B cell (primary cell): ENCODE data around the gene POFUT2. TPM values are rescaled to one million over a fixed set of nuclear protein-coding genes. Genes with fewer than 3 reads are reported as not detected.

Experiments
- ATAC-seq: fragments of 200-7000 bp; cut with Tn5 transposase; one replicate; pipeline ENCODE4 v1.10.0; 2021; ENCODE audit warnings: low read depth, mild to moderate bottlenecking, moderate number of reproducible peaks, moderate library complexity
- CTCF ChIA-PET: fragments of 350-600 bp; sonication (Branson Sonifier 250); formaldehyde crosslinking; loops from one replicate; lab custom pipeline; 2021; ENCODE audit warnings: antibody characterized with exemption, inconsistent platforms; lab: Charles Lee
- POLR2A ChIA-PET: fragments of 350-600 bp; sonication (Branson Sonifier 250); formaldehyde crosslinking; loops from one replicate; lab custom pipeline; 2021; ENCODE audit warnings: antibody characterized with exemption; lab: Charles Lee
- DNase-seq: peaks from one replicate; pipeline ENCODE4 v3.0.0; 2013
- H2AFZ ChIP-seq: 2 replicates; pipeline ENCODE4 v1.6.1; 2012; ENCODE audit warnings: mild to moderate bottlenecking, low read depth, low read length; ENCODE audit not compliant: insufficient read depth, poor library complexity, severe bottlenecking
- H3K27ac ChIP-seq, 2 donors: 1 replicate in 1 of 2; 2 replicates in 1 of 2; pipeline ENCODE4 v1.5.1; 2012 to 2013; ENCODE audit warnings: low read length in 2 of 2, mild to moderate bottlenecking in 2 of 2, moderate library complexity in 1 of 2
- H3K27me3 ChIP-seq, 4 experiments: fragments of 200-600 bp in 1 of 4; sonication (generic) in 1 of 4; replicated peaks in 1 of 4; 1 replicate in 2 of 4; 2 replicates in 2 of 4; pipeline versions ENCODE4 v1.6.1 to v1.7.0; 2013 to 2016; ENCODE audit warnings: low read length in 3 of 4, mild to moderate bottlenecking in 2 of 4, mixed read lengths in 1 of 4, moderate library complexity in 1 of 4; ENCODE audit not compliant: insufficient read depth in 4 of 4, control insufficient read depth in 3 of 4; ENCODE audit errors: control extremely low read depth in 1 of 4
- H3K36me3 ChIP-seq, 2 experiments: replicated peaks in 1 of 2; 1 replicate in 1 of 2; 2 replicates in 1 of 2; pipeline versions ENCODE4 v1.6.1 to v1.7.1; 2013; ENCODE audit warnings: low read length in 1 of 2; ENCODE audit not compliant: insufficient read depth in 2 of 2, control insufficient read depth in 1 of 2; ENCODE audit errors: control extremely low read depth in 1 of 2, extremely low read depth in 1 of 2
- H3K4me1 ChIP-seq, 2 donors: fragments of 200-600 bp in 1 of 2; sonication (generic) in 1 of 2; 1 replicate in 1 of 2; 2 replicates in 1 of 2; pipeline versions ENCODE4 v1.5.1 to v1.6.1; 2013 to 2017; ENCODE audit warnings: low read length in 2 of 2; ENCODE audit not compliant: control insufficient read depth in 2 of 2, insufficient read depth in 2 of 2
- H3K4me2 ChIP-seq: replicated peaks from 2 replicates; pipeline ENCODE3; 2012; ENCODE audit warnings: mild to moderate bottlenecking, low read depth, low read length; ENCODE audit not compliant: poor library complexity, severe bottlenecking
- H3K4me3 ChIP-seq, 5 experiments: fragments of 200-600 bp in 1 of 5; sonication (generic) in 1 of 5; 1 replicate in 3 of 5; 2 replicates in 2 of 5; pipeline versions ENCODE4 v1.5.1 to v1.7.0; 2011 to 2016; ENCODE audit warnings: low read length in 4 of 5, mild to moderate bottlenecking in 4 of 5, low read depth in 2 of 5, control low read depth in 1 of 5, moderate library complexity in 1 of 5; ENCODE audit not compliant: insufficient read depth in 1 of 5; ENCODE audit errors: control extremely low read depth in 1 of 5, extremely low read depth in 1 of 5
- H3K79me2 ChIP-seq: fragments of 200-600 bp; sonication (generic); one replicate; pipeline ENCODE4 v1.6.0; 2016; ENCODE audit warnings: low read length; ENCODE audit not compliant: control insufficient read depth, insufficient read depth
- H3K9ac ChIP-seq: fragments of 200-600 bp; sonication (generic); 2 replicates; pipeline ENCODE4 v1.6.1; 2017; ENCODE audit warnings: mild to moderate bottlenecking, low read length, moderate library complexity
- H3K9me3 ChIP-seq, 3 donors: one replicate each; pipeline versions ENCODE4 v1.6.1 to v1.7.1; 2013; ENCODE audit warnings: low read length in 2 of 3; ENCODE audit not compliant: control insufficient read depth in 2 of 3, insufficient read depth in 1 of 3; ENCODE audit errors: control extremely low read depth in 1 of 3
- H4K20me1 ChIP-seq: 2 replicates; pipeline ENCODE4 v1.6.0; 2012; ENCODE audit warnings: mild to moderate bottlenecking, low read length; ENCODE audit not compliant: insufficient read depth, control insufficient read depth, poor library complexity, severe bottlenecking
- H3K27ac Mint-ChIP-seq: one replicate; pipeline ENCODE4 v1.8.0; 2021; ENCODE audit warnings: mixed read lengths
- H3K27me3 Mint-ChIP-seq: one replicate; pipeline ENCODE4 v1.8.0; 2021; ENCODE audit warnings: mixed read lengths
- H3K4me1 Mint-ChIP-seq: one replicate; pipeline ENCODE4 v1.8.0; 2021; ENCODE audit warnings: mixed read lengths
- H3K4me3 Mint-ChIP-seq: one replicate; pipeline ENCODE4 v1.8.0; 2021; ENCODE audit warnings: mixed read lengths
- H3K9me3 Mint-ChIP-seq: one replicate; pipeline ENCODE4 v1.8.0; 2022; ENCODE audit warnings: mixed read lengths; ENCODE audit not compliant: insufficient read depth
- CTCF ChIP-seq: fragments of 200-600 bp; IDR thresholded peaks from one replicate; pipeline ENCODE4 v1.8.0; 2022; ENCODE audit warnings: antibody characterized with exemption, mild to moderate bottlenecking
- EZH2 ChIP-seq: IDR thresholded peaks from 2 replicates; pipeline ENCODE4 v1.6.1; 2012; ENCODE audit warnings: borderline replicate concordance, low read depth, mild to moderate bottlenecking, moderate library complexity, low read length; ENCODE audit not compliant: insufficient read depth, poor library complexity, severe bottlenecking
- WGBS: methylation state at CpG from one replicate; pipeline ENCODE4 v1.1.5; 2013; ENCODE audit warnings: missing lambda C conversion rate; ENCODE audit not compliant: insufficient coverage; 5-methylcytosine and 5-hydroxymethylcytosine counted together
- intact Hi-C: fragments of 100-400 bp; cut with micrococcal nuclease; formaldehyde crosslinking; loops from one replicate; pipeline ENCODE4 v1.10.0; 2022
- polyA plus RNA-seq: library from polyadenylated mRNA; depleted of rRNA; stranded (reverse); fragments of >200 nt; gene quantifications from 2 replicates; pipeline ENCODE4 v1.2.3, GENCODE V29; 2012
- total RNA-seq, 2 donors: library from RNA; stranded (reverse); fragments of 120-200 nt in 1 of 2; gene quantifications; 1 replicate in 1 of 2; 2 replicates in 1 of 2; pipeline versions ENCODE4 v1.2.3 to v1.2.4, GENCODE V29; 2013 to 2022

The POFUT2 gene
- total and polyA plus RNA-seq, 2 donors (not counting 1 experiment from before 2014, with no cell fraction given) = 38.3 to 41.8 TPM

- CTCF ChIA-PET = no interaction called here
- no peak for ATAC-seq
- Histone ChIP-seq H4K20me1 (peaks cover 7% of the 10 kb centered on the region), H3K4me3 (no peak overlapping the region), H3K9ac (no peak overlapping the region), H3K27ac (no peak overlapping the region), H3K27me3 (no peaks in the 10 kb centered on the region), H3K4me2 (no peak overlapping the region), H3K36me3 (peaks cover 3 to 40% of the 10 kb centered on the region in 2 experiments), H3K79me2 (no peaks in the 10 kb centered on the region), H3K9me3 (peaks cover 0 to 3% (median 0%) of the 10 kb centered on the region in 3 donors), H3K4me1 (no peaks in the 10 kb centered on the region), H2AFZ (no peak overlapping the region)
- intact Hi-C loops = no loop called here
- no peaks in the 10 kb centered on the region for H3K4me1 Mint-ChIP-seq
- H3K27ac Mint-ChIP-seq = no peak overlapping the region
- no peaks in the 10 kb centered on the region for H3K27me3 Mint-ChIP-seq
- no peak for TF ChIP-seq CTCF
- no peak for TF ChIP-seq EZH2
- H3K9me3 Mint-ChIP-seq = no peaks in the 10 kb centered on the region
- WGBS = 96% methylated on average over 44 of the region's 48 CpGs
- no peak for DNase-seq
- POLR2A ChIA-PET = no interaction called here
- no peak overlapping the region for H3K4me3 Mint-ChIP-seq
These were observed 10.3 kb downstream of the POFUT2 start for GRCh38 chr21:45277101-45278045.

- Histone ChIP-seq H3K27me3 (no peaks in the 10 kb centered on the region), H3K4me3 (no peak overlapping the region), H4K20me1 (no peaks in the 10 kb centered on the region), H3K9ac (no peak overlapping the region), H3K4me2 (no peak overlapping the region), H2AFZ (no peak overlapping the region), H3K79me2 (no peaks in the 10 kb centered on the region), H3K36me3 (peaks cover 5 to 43% of the 10 kb centered on the region in 2 experiments), H3K27ac (no peak overlapping the region), H3K4me1 (no peaks in the 10 kb centered on the region), H3K9me3 (peaks cover 0 to 5% (median 4%) of the 10 kb centered on the region in 3 donors)
- no peak for TF ChIP-seq EZH2
- TF ChIP-seq CTCF = no peak
- intact Hi-C loops = no loop called here
- DNase-seq = no peak
- ATAC-seq = no peak
- POLR2A ChIA-PET = no interaction called here
- H3K9me3 Mint-ChIP-seq = peaks cover under 1% of the 10 kb centered on the region
- H3K27ac Mint-ChIP-seq = no peak overlapping the region
- H3K27me3 Mint-ChIP-seq = no peaks in the 10 kb centered on the region
- 97% methylated on average over 19 of the region's 19 CpGs for WGBS
- H3K4me1 Mint-ChIP-seq = no peaks in the 10 kb centered on the region
- CTCF ChIA-PET = no interaction called here
- H3K4me3 Mint-ChIP-seq = no peak overlapping the region
These were observed 11.1 kb downstream of the POFUT2 start for GRCh38 chr21:45276596-45276995.
